K562 (cell line): ENCODE data around the gene PNLIPRP2. TPM values are rescaled to one million over a fixed set of nuclear protein-coding genes. Genes with fewer than 3 reads are reported as not detected.

Experiments
- ATAC-seq: fragments of 200-7000 bp; cut with Tn5 transposase; 3 replicates; pipeline ENCODE4 v1.9.1; 2020; ENCODE audit warnings: moderate library complexity
- BruUV-seq: library from RNA; stranded (reverse); fragments of 400-500 nt; replicated peaks from 2 replicates; lab custom pipeline; 2021; lab: Mats Ljungman, UMichigan
- CTCF ChIA-PET: fragments of 300-600 bp; formaldehyde crosslinking; extraction: SDS; loops from one replicate; lab custom pipeline; 2021; ENCODE audit warnings: low intra/inter-chr PET ratio; lab: Yijun Ruan, JAX
- POLR2A ChIA-PET: fragments of 300-600, 350-650 bp; sonication (Branson Sonifier 250); formaldehyde crosslinking; extraction: SDS; loops from one replicate; lab custom pipeline; 2021; ENCODE audit warnings: antibody characterized with exemption, inconsistent platforms; lab: Yijun Ruan, JAX
- DNase-seq, 4 experiments: peaks; one replicate each; pipeline versions ENCODE4 v3.0.0 to v3.0.0-alpha.2; 2011 to 2018; ENCODE audit warnings: low spot score in 3 of 4, mixed read lengths in 3 of 4; ENCODE audit errors: extremely low read depth in 1 of 4
- FAIRE-seq: peaks from 2 replicates; lab custom pipeline; 2011; peaks lifted over from hg19 to GRCh38; lab: Jason Lieb, UNC
- H2AFZ ChIP-seq: 2 replicates; pipeline ENCODE4 v1.6.0; 2011; ENCODE audit warnings: low read depth, low read length, control low read depth, inconsistent platforms
- H3K27ac ChIP-seq: fragments of 200-600 bp; 3 replicates; pipeline ENCODE4 v1.8.0; 2011; ENCODE audit warnings: low read depth, mild to moderate bottlenecking, control low read depth, inconsistent platforms, low read length, moderate library complexity, mixed read lengths; ENCODE audit errors: extremely low read depth
- H3K27me3 ChIP-seq, 2 experiments: fragments of 300-600 bp in 1 of 2; 2 replicates in 1 of 2; 3 replicates in 1 of 2; pipeline versions ENCODE4 v1.6.0 to v1.8.0; 2011; ENCODE audit warnings: inconsistent platforms in 2 of 2, low read length in 2 of 2, mild to moderate bottlenecking in 1 of 2, mixed read lengths in 1 of 2, moderate library complexity in 1 of 2; ENCODE audit not compliant: control insufficient read depth in 2 of 2, insufficient read depth in 2 of 2
- H3K36me3 ChIP-seq: fragments of 300-600 bp; 3 replicates; pipeline ENCODE4 v1.8.0; 2011; ENCODE audit warnings: mild to moderate bottlenecking, low read length, inconsistent platforms; ENCODE audit not compliant: control insufficient read depth, insufficient read depth
- H3K4me1 ChIP-seq, 2 experiments: fragments of 200-600 bp in 1 of 2; replicated peaks in 1 of 2; 2 replicates in 1 of 2; 3 replicates in 1 of 2; pipeline versions ENCODE4 v1.5.1 to v1.8.0; 2011; ENCODE audit warnings: inconsistent platforms in 2 of 2, low read length in 2 of 2, mild to moderate bottlenecking in 1 of 2, mixed read lengths in 1 of 2, moderate library complexity in 1 of 2; ENCODE audit not compliant: control insufficient read depth in 2 of 2, insufficient read depth in 2 of 2
- H3K4me2 ChIP-seq: 2 replicates; pipeline ENCODE4 v1.6.1; 2011; ENCODE audit warnings: low read length, control low read depth, inconsistent platforms, mixed read lengths; ENCODE audit not compliant: insufficient read depth
- H3K4me3 ChIP-seq: fragments of 200-600 bp; sonication (generic), shearing (Covaris generic); 2 replicates; pipeline ENCODE4 v1.5.1; 2016; ENCODE audit warnings: control low read depth, inconsistent platforms
- H3K79me2 ChIP-seq: fragments of 200-600 bp; 3 replicates; pipeline ENCODE4 v1.8.0; 2011; ENCODE audit warnings: low read length, inconsistent platforms; ENCODE audit not compliant: control insufficient read depth, insufficient read depth
- H3K9ac ChIP-seq, 2 experiments: 2 replicates each; pipeline versions ENCODE4 v1.6.0 to v1.6.1; 2011; ENCODE audit warnings: low read depth in 2 of 2, low read length in 2 of 2, control low read depth in 1 of 2, inconsistent platforms in 1 of 2, mild to moderate bottlenecking in 1 of 2, mixed read lengths in 1 of 2; ENCODE audit not compliant: insufficient read depth in 1 of 2
- H3K9me1 ChIP-seq: one replicate; pipeline ENCODE4 v1.6.0; 2011; ENCODE audit warnings: inconsistent platforms, mild to moderate bottlenecking, low read length, moderate library complexity; ENCODE audit not compliant: control insufficient read depth, insufficient read depth
- H3K9me3 ChIP-seq: replicated peaks from 2 replicates; pipeline ENCODE4 v1.5.1; 2011; ENCODE audit warnings: low read depth, low read length, inconsistent platforms; ENCODE audit not compliant: control insufficient read depth, insufficient read depth
- H4K20me1 ChIP-seq: replicated peaks from 2 replicates; pipeline ENCODE4 v1.6.1; 2011; ENCODE audit warnings: low read length, inconsistent platforms, mixed read lengths; ENCODE audit not compliant: control insufficient read depth, insufficient read depth
- CCAR2 ChIP-seq: fragments of 200-400 bp; formaldehyde crosslinking; IDR thresholded peaks from 2 replicates; pipeline ENCODE4 v1.6.1; 2017; ENCODE audit warnings: mild to moderate bottlenecking, low read depth, low read length
- DPF2 ChIP-seq: fragments of 450-650 bp; IDR thresholded peaks from 2 replicates; pipeline ENCODE4 v1.6.1; 2016
- KDM2B ChIP-seq: fragments of 250-450 bp; sonication (Bioruptor Pico); IDR thresholded peaks from 2 replicates; pipeline ENCODE4 v1.8.0; 2021; ENCODE audit warnings: mild to moderate bottlenecking, moderate library complexity
- WGBS: fragments of 100-300 bp; shearing (Covaris generic); methylation state at CpG from one replicate; pipeline ENCODE4 v1.1.6; 2016; ENCODE audit warnings: low coverage, mixed read lengths; ENCODE audit not compliant: insufficient coverage; ENCODE audit errors: missing lambda C conversion rate; 5-methylcytosine and 5-hydroxymethylcytosine counted together
- in situ Hi-C: fragments of 300-500 bp; cut with MboI; formaldehyde crosslinking; loops from 4 replicates; pipeline ENCODE4 v1.15.0; 2018; ENCODE audit warnings: inconsistent platforms, mixed read lengths
- intact Hi-C: fragments of 100-400 bp; cut with micrococcal nuclease; formaldehyde crosslinking; loops from 2 replicates; pipeline ENCODE4 v1.14.2; 2022
- polyA plus RNA-seq, 8 experiments: library from polyadenylated mRNA; depleted of rRNA in 4 of 8; stranded (reverse) in 5 of 8; unstranded in 3 of 8; fragments of >200 nt; fragmentation: Nextera tagmentation in 2 of 8; fragmentation: Illumina TruSeq in 1 of 8; extraction: Ambion mirVana in 2 of 8; extraction: Trizol in 1 of 8; gene quantifications; 2 replicates each; pipeline versions ENCODE4 v1.2.1 to v1.2.3, GENCODE V29; 2011 to 2014; ENCODE audit warnings: inconsistent platforms in 1 of 8, missing spikeins in 1 of 8
- total RNA-seq, 7 experiments: library from RNA; depleted of rRNA in 6 of 7; stranded (reverse); fragments of >200 nt in 6 of 7; fragmentation: Illumina TruSeq in 2 of 7; extraction: Trizol in 2 of 7; gene quantifications; 2 replicates each; pipeline versions ENCODE4 v1.2.1 to v1.2.3, GENCODE V29; 2011 to 2021; ENCODE audit warnings: low replicate concordance in 1 of 7
- TF ChIP-seq, protein P1 (sequence below): fragments of 250-450 bp; sonication (Bioruptor Pico); IDR thresholded peaks from 2 replicates; pipeline ENCODE4 v1.8.0; 2021; ENCODE audit warnings: mild to moderate bottlenecking, moderate library complexity
- TF ChIP-seq, protein P2 (sequence below): fragments of 200-600 bp; sonication (generic); IDR thresholded peaks from one replicate; pipeline ENCODE4 v1.6.1; 2012; ENCODE audit warnings: mild to moderate bottlenecking, low read depth, low read length, inconsistent platforms

PNLIPRP2 gene
- total and polyA plus RNA-seq, 9 of the 15 experiments (the other 6 are each of a cell fraction or from before 2014, with no cell fraction given): 0.38 TPM; not detected in 8

DNA sequence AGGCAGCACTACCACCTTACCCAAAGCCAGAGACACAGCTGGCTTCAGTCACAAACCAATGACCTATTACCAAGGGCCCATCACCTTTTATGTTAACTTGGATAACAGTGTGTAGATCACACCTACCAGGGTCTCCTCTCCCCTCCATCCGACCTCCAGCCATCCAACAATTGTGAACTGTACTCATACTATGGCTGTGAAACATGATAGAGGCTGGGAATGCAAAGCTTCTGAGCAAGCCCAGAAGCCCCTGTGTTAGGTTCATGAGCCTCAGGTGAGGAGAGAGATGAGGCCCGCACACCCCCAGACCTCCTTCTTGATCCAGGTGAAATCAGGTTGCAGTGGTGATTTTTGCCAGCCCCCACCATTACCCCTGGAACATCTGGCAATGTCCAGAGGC, 47.7 kb downstream of the PNLIPRP2 start:
- POLR2A ChIA-PET: no interaction called here
- WGBS: 0% methylated on average over 1 of the region's 2 CpGs
- no peak for FAIRE-seq

More for the DNA sequence above, 47.7 kb downstream of the PNLIPRP2 start:
- TF ChIP-seq, protein P1, sequence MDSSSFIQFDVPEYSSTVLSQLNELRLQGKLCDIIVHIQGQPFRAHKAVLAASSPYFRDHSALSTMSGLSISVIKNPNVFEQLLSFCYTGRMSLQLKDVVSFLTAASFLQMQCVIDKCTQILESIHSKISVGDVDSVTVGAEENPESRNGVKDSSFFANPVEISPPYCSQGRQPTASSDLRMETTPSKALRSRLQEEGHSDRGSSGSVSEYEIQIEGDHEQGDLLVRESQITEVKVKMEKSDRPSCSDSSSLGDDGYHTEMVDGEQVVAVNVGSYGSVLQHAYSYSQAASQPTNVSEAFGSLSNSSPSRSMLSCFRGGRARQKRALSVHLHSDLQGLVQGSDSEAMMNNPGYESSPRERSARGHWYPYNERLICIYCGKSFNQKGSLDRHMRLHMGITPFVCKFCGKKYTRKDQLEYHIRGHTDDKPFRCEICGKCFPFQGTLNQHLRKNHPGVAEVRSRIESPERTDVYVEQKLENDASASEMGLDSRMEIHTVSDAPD (CRISPR knock-in tag): no peak
- no peak for TF ChIP-seq KDM2B
- TF ChIP-seq DPF2: no peak
- TF ChIP-seq, protein P2, sequence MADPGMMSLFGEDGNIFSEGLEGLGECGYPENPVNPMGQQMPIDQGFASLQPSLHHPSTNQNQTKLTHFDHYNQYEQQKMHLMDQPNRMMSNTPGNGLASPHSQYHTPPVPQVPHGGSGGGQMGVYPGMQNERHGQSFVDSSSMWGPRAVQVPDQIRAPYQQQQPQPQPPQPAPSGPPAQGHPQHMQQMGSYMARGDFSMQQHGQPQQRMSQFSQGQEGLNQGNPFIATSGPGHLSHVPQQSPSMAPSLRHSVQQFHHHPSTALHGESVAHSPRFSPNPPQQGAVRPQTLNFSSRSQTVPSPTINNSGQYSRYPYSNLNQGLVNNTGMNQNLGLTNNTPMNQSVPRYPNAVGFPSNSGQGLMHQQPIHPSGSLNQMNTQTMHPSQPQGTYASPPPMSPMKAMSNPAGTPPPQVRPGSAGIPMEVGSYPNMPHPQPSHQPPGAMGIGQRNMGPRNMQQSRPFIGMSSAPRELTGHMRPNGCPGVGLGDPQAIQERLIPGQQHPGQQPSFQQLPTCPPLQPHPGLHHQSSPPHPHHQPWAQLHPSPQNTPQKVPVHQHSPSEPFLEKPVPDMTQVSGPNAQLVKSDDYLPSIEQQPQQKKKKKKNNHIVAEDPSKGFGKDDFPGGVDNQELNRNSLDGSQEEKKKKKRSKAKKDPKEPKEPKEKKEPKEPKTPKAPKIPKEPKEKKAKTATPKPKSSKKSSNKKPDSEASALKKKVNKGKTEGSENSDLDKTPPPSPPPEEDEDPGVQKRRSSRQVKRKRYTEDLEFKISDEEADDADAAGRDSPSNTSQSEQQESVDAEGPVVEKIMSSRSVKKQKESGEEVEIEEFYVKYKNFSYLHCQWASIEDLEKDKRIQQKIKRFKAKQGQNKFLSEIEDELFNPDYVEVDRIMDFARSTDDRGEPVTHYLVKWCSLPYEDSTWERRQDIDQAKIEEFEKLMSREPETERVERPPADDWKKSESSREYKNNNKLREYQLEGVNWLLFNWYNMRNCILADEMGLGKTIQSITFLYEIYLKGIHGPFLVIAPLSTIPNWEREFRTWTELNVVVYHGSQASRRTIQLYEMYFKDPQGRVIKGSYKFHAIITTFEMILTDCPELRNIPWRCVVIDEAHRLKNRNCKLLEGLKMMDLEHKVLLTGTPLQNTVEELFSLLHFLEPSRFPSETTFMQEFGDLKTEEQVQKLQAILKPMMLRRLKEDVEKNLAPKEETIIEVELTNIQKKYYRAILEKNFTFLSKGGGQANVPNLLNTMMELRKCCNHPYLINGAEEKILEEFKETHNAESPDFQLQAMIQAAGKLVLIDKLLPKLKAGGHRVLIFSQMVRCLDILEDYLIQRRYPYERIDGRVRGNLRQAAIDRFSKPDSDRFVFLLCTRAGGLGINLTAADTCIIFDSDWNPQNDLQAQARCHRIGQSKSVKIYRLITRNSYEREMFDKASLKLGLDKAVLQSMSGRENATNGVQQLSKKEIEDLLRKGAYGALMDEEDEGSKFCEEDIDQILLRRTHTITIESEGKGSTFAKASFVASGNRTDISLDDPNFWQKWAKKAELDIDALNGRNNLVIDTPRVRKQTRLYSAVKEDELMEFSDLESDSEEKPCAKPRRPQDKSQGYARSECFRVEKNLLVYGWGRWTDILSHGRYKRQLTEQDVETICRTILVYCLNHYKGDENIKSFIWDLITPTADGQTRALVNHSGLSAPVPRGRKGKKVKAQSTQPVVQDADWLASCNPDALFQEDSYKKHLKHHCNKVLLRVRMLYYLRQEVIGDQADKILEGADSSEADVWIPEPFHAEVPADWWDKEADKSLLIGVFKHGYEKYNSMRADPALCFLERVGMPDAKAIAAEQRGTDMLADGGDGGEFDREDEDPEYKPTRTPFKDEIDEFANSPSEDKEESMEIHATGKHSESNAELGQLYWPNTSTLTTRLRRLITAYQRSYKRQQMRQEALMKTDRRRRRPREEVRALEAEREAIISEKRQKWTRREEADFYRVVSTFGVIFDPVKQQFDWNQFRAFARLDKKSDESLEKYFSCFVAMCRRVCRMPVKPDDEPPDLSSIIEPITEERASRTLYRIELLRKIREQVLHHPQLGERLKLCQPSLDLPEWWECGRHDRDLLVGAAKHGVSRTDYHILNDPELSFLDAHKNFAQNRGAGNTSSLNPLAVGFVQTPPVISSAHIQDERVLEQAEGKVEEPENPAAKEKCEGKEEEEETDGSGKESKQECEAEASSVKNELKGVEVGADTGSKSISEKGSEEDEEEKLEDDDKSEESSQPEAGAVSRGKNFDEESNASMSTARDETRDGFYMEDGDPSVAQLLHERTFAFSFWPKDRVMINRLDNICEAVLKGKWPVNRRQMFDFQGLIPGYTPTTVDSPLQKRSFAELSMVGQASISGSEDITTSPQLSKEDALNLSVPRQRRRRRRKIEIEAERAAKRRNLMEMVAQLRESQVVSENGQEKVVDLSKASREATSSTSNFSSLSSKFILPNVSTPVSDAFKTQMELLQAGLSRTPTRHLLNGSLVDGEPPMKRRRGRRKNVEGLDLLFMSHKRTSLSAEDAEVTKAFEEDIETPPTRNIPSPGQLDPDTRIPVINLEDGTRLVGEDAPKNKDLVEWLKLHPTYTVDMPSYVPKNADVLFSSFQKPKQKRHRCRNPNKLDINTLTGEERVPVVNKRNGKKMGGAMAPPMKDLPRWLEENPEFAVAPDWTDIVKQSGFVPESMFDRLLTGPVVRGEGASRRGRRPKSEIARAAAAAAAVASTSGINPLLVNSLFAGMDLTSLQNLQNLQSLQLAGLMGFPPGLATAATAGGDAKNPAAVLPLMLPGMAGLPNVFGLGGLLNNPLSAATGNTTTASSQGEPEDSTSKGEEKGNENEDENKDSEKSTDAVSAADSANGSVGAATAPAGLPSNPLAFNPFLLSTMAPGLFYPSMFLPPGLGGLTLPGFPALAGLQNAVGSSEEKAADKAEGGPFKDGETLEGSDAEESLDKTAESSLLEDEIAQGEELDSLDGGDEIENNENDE: no peak
- no peak for TF ChIP-seq CCAR2
- Histone ChIP-seq H2AFZ (no peak overlapping the region), H3K9me3 (no peaks in the 10 kb centered on the region), H3K4me2 (no peak overlapping the region), H3K36me3 (no peaks in the 10 kb centered on the region), H3K4me3 (no peak overlapping the region), H3K27ac (no peak overlapping the region), H3K4me1 (peaks cover 0 to 6% of the 10 kb centered on the region in 2 experiments; a peak in 2 of 5 replicates), H3K9ac (no peak overlapping the region), H3K27me3 (peaks cover 0 to 26% of the 10 kb centered on the region in 2 experiments; a peak in 2 of 5 replicates), H4K20me1 (no peaks in the 10 kb centered on the region), H3K79me2 (no peaks in the 10 kb centered on the region), H3K9me1 (no peaks in the 10 kb centered on the region)
- BruUV-seq: no TSS peak
- in situ Hi-C loops: no loop called here
- ATAC-seq: no peak
- CTCF ChIA-PET: no interaction called here
- no peak for DNase-seq
- intact Hi-C loops: no loop called here
